HTR-8/SVneo (cell line): Measurements from ENCODE around the gene RABL3.
"Not testable (repeated sequence)": the region's sequence is repeated elsewhere in the genome, so short reads cannot be mapped to it uniquely, and the experiment has no call there.

Source experiments
- DNase-seq: peaks from one replicate; pipeline ENCODE4 v3.0.0; 2011; ENCODE audit warnings: low spot score, mixed read lengths; ENCODE audit not compliant: insufficient read length
- FAIRE-seq: peaks from 2 replicates; lab custom pipeline; 2011; peaks lifted over from hg19 to GRCh38; lab: Jason Lieb, UNC

Gene RABL3

DNA sequence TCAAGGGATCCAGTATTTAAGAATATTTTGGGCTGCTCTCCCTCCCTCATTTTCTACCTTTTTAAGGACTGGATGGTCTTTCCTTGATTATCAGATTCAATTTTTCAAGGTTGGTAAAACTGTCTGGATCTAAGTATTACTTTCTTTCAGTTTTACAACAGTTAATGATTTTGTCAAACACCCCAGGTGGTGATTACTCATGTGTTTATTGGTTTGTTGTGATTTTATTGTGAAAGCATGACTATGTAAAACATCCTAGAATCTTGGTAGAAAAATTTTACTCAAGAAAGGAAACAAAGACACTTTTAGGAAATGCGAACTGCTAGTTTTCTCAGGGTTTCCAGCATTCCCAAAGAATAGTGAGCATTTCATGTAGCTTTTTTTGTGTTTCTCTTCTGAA is 7.5 kb upstream of the RABL3 start:
- DNase-seq (no peak), FAIRE-seq (no peak)

DNA sequence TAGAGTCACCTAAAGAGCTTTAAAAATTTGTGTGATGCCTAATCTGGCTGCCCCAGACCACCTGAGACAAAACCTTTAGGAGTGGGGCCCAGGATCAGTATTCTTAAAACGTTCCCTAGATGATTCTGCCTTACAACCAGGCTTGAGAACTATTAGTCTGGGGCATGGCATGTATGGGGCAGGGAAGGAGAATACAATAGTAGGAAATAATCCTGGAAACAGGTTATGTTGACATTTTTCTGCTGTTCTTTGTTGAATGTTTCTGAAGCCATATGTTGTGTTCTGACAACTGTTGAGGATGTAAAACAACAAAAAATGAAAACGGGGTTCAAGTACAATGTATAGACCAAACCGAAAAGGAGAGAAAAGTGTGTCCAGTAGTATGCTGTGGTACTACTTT is 3.1 kb upstream of the RABL3 start:
- DNase-seq (no peak), FAIRE-seq (no peak)

DNA sequence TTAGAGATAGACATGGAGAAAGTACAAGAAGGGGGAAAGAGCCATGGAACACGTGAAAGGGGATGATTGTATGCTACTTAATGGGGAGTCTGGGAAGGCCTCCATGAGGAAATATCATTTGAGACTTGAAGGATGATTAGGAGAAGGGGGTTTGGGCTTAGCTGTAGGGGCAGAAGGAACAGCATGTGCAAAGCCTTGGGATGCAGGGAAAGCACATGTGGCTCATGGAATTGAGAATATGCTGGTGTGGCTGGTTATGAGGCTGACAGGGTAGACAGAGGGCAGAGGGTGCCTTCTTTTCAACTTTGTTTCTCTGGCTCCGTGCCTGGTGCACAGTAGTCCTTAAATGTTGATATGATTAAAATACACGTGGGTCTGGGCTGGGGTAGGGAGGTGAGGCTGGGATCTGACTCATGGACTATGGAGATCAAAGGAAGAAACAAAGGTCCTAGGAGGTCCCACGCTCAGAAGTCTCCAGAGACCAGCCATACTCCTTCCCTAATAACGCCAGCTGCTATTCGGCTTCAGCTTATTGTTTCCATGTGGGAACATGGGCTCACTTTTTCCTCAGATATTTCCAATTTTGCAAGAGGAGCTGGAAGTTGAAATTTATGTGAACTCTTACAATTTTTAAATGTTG is 1.4 kb upstream of the RABL3 start:
- DNase-seq (no peak), FAIRE-seq (no peak)

DNA sequence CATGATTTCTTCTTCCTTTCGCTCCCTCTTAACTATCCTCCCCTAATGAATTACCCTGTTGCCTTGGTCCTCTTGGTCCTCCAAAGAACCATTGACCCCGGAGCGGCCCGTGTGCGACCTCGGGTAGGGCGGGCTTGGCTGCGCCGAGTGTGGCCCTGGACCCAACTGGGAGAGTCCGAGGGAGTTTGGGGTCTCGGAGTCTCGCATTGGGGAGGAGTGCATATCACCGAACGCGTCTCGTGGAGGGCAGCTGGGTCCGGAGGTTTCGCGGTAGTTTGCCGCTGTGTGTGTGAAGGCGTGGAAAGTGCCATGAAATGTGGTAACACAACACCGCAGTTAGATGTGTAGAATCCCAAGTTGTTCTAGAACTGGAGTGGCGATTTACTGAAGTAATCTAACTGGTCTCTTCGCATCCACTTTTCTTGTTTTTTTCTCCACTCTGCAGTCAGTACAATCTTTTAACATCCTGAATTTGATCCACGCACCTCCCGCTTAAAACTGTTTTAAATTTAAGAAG is 591 bp upstream of the RABL3 start:
- FAIRE-seq (no peak), DNase-seq (peak; percentile 10)

DNA sequence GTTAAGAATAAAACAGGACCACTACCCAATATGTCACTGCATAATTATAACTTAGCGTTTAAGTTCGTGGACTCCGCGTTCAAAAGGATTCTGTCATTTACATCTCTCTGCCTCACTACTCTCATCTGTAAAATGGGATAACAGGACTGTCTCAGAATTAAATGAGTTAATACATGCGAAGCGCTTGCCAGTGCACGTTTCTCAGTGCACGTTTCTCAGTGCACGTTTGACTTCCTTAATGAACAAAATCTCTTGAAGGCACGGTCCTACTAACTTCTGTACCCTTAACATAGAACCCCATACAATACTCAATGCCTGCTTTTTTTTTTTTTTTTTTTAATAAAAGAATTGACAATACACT is 499 bp downstream of the RABL3 start:
- DNase-seq (no peak), FAIRE-seq (no peak)

DNA sequence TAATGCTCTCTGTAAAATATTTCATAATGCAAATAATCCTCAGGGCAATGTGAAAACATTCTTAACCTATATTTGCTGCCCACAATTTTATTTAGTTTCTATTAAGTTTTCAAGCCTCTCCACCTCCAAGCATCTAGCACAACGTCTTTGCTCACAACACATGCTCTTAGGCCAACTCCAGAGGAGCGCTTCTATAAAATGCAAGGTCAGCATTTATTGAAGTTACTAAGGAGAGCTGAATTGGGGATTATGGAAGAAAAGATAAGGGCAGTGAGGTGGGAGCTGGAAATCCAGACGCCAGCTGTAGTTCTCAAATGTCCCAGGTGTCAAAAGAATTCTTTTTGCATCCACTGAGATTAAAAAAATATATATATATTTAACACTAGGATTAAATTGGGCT is 996 bp downstream of the RABL3 start:
- no peak for FAIRE-seq
- DNase-seq, result no peak

DNA sequence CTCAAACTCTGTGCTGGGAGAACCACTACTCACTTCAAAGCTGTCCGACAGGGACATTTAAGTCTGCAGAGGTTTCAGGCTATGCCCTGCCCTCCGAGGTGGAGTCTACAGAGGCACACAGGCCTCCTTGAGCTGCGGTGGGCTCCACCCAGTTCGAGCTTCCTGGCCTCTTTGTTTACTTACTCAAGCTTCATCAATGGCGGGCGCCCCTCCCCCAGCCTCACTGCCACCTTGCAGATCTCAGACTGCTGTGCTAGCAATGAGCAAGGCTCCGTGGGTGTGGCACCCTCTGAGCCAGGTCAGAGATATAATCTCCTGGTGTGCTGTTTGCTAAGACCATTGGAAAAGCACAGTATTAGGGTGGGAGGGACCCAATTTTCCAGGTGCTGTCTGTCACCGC is 4.3 kb downstream of the RABL3 start:
- DNase-seq, FAIRE-seq: not testable (repeated sequence)

GRCh38 chr3:120730576-120731542 is 11.5 kb downstream of the RABL3 start:
- FAIRE-seq, result no peak
- DNase-seq, result no peak

GRCh38 chr3:120726791-120727190 is 15.5 kb downstream of the RABL3 start:
- no peak for FAIRE-seq

GRCh38 chr3:120719167-120719834 is 23.0 kb downstream of the RABL3 start:
- not testable (repeated sequence) for FAIRE-seq, DNase-seq

More at GRCh38 chr3:120726791-120727190, 15.5 kb downstream of the RABL3 start:
- DNase-seq, result no peak

- no peak for DNase-seq
- no peak for FAIRE-seq
Measured at GRCh38 chr3:120713262-120713661, 29.1 kb downstream of the RABL3 start.

- FAIRE-seq (no peak), DNase-seq (no peak)
Measured at GRCh38 chr3:120710369-120710768, 31.9 kb downstream of the RABL3 start.

DNA sequence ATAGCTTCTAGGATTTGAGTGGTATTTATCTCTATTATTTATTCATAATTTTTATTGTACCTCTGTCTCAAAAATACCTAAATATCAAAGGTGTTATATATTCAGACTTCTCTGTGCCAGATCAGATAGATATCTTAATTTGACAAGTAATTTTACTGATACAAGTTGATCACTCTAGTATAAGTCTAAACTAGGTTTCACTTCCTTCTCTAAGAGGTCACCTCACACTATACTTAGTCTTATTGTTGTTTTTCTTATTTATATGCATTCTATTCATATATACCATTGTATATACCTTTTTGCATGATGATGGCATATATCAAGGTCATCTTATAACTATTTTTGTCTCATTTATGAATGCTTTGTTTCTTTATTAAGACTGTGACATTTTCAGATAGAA is 33.9 kb downstream of the RABL3 start:
- no peak for FAIRE-seq
- DNase-seq, result no peak

DNA sequence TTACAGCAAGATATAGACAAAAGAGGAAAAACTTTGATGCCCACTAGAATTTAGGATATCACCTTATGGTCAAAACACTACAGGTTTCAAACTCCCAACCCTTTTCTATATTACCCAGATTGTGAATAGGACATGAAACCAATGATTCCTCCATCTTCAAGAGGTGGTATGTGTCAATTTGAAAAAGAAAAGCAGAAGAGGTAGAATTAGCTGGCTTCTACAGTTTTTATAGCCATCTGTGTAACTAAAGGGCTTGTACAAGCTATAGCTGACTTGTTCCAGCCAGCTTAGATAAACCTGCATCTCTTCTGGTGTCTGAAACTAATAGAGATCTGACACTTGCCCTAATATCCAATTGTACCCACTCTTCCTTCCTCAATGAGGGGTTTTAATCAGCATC is 35.4 kb downstream of the RABL3 start:
- no peak for FAIRE-seq
- DNase-seq, result no peak

- FAIRE-seq, result no peak
- DNase-seq, result no peak
Measured at GRCh38 chr3:120705884-120706582, 36.3 kb downstream of the RABL3 start.

- DNase-seq, result no peak
- no peak for FAIRE-seq
Measured at GRCh38 chr3:120699333-120699732, 43.0 kb downstream of the RABL3 start.

DNA sequence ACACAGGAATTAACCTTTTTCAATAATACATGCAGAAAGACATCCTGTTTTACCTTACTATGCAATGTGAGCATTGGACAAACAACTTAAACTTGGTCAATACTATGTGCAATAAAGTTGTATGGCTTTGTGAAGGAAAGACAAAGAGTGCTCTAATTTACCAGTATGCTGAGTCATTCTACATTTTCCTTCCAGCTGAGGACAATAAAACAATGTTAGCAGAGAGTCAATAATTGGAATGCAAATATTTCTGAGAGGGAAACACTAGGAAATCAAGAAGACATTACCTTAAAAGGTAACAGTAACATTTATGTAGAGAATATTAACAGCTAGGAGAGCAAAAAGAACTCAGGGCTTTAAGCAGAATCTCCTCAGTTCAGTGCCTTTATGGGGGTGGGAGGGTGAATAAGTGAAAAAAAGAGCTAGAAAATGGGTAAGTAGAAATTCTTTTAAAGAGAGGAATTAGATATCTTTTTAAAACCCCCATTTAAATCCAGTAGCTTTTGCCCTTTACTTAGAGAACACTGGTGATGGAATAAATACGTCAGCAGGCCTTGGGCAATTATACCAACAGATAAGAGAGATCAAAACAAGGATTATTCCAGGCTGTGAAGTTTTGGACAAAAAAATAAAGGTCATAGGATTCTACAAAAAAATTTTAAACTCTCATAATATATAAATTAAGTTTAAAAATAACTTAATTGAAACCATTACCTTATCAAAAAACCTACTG is 48.7 kb downstream of the RABL3 start:
- DNase-seq (no peak), FAIRE-seq (no peak)

- DNase-seq, result no peak
- FAIRE-seq, result no peak
Measured at GRCh38 chr3:120689395-120689794, 52.9 kb downstream of the RABL3 start.

DNA sequence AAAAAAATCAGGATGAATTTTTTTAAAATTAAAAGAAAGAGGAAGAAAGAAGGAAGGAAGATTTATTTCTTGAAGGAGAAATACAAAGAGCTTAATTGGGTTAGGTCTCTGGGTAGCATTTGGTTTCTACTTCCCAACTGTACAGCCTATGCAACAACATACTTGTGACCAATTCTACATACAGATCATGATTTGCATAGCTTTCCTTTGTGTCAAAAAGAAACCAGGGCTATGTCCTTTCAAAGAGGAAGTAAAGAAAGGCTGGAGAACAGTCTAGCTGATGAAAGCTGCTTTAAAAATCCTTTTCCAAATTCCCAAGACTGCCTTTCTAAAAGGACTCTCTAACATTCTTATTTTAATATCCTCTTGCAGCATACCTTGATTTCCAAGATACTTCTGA is 54.2 kb downstream of the RABL3 start:
- DNase-seq, result no peak
- FAIRE-seq, result no peak

GRCh38 chr3:120685411-120685810 is 56.9 kb downstream of the RABL3 start:
- DNase-seq, result no peak

More at GRCh38 chr3:120685411-120685810, 56.9 kb downstream of the RABL3 start:
- FAIRE-seq, result no peak
